ENCODE results near the gene MYB.

Gene MYB

DNA sequence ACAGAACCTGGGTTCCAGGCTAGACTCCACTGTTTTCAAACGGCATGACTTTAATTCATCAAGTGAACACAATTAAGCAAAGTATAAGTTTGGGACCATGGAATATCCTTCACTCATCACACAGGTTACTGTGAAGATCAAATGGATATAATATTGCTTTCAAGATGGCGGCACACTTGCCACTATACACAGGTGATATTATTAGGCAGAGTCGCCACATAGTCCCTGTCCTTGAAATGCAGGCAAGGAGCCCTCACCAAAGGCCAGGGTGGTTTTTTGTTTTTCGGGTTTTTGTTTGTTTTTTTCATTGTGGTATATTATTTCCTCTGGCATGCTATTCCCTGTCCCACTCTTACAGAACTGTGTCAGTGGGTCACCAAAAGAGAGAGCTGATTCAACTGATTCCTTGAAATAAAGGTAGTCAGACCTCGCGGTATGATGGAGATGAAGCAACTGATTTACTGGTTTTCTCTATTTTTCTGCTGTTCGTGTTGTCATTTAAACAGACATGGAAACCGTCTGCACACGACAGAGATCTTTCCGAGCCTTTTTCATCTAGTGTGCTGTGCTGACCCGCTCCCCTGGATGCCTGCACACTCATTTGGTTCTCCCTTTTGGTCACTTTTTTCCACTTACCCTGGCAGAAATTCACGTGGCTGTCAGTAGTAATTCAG, 29.7 kb downstream of the MYB start:
- no peak for DNase-seq
- intact Hi-C loops (cut with DNase I) = no loop called here

DNA sequence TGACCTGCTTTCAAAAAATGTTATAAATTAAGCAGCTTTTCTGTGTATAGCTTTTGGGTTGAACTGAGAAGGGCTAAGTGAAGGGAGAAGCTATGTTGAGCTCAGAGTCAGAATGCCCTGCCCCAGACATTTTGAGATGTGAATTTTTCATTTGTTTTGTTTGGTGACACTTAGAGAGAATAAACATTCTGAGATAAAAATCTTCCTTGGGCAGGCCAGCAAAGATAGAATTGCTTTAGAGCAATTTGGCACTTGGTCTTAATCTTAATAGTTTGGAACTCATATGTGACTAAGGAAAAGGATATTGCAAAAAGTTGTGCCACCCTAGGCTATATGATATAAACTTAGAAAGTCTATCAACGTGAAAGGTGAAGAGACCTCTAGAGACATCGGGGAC, 30.2 kb downstream of the MYB start:
- no peak for DNase-seq
- intact Hi-C loops (cut with DNase I) = no loop called here

DNA sequence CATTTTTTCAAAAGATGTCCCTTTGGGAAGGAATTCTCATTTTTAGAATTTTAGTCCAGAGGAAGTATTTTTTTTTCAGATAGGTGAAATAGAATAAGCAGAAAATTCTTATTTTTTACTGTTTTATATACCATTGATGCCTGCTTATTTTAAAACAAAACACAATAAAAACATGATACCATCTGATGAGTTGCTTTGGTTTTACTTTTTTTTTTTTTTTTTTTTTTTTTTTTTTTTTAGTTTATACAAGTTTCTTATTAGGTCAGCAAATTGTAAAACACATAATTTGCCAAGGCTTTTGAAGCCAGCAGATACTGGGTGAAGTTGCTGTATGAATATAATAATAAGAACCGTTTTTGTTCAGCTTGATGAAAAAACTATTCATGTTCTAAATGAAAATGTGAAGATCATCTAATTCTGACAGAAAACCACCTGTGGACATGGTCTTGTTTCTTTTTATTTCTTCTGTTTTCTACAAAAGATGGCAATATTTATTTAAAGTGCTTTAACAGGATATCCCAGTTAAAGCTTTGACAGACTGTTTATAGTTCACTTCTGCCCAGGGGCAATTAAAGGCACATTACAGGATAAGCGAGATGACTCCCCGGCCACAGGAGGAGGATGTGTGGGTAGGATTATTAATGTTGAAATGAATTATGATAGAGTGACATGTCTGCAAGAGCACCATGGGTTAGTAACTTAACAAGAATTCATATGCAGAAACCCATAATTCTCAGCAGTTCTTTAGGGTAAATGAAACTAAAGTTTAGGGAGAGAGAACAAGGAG, 31.1 kb downstream of the MYB start:
- intact Hi-C loops (cut with DNase I) = no loop called here
- no peak for DNase-seq

DNA sequence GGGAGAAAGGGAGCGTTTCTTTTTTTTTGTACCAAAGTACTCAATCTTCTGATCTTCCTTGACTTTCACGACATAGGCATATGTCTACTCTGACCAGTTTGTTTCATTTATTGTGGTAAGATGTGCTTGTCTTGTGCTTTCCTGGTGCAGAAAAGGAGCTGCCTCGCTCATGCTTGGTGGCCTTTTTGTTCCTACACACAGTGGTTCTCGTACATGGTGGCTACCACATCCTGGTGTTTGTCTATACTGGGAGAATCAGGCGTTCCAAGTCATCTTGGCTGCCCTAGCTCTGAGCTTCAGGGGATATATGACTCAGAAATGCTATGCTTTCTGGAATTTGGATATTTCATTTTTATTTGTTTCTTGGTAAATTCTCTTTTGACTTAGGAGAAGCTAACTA, 31.8 kb downstream of the MYB start:
- DNase-seq = no peak
- intact Hi-C loops (cut with DNase I) = no loop called here

DNA sequence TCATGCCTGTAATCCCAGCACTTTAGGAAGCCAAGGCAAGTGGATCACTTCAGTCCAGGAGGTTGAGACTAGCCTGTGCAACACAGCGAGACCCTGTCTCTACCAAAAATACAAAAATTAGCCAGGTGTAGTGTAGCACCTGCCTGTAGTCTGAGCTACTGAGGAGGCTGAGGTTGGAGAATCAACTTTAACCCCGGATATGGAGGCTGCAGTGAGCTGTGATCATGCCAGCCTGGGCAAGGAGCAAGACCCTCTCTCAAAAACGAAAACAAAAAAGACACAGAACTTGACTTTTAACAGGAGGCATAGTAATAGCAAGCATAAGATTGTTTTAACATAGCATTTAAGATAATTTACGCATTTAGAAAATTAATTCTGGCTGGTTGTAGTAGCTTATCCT, 32.5 kb downstream of the MYB start:
- no peak for DNase-seq
- intact Hi-C loops (cut with DNase I) = no loop called here

DNA sequence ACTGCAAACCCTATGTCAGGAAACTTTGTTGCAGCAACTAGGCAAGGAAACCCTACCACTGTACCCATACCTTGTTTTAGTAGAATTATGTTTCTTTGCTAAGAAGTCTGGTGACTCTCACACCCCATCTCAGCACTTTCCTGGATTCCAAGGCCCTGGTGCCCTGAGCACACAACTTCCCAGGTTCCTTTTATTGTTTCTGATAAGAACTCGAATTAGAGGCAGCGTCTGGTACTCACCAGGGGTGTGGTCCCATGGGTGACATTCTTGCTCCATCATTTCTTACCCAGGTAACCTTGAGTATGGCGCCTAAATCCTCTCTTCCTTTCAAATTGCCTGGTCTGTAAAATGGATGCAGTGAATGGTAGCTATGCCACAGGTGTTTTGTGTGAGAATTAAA, 34.1 kb downstream of the MYB start:
- no peak for DNase-seq
- intact Hi-C loops (cut with DNase I) = no loop called here

DNA sequence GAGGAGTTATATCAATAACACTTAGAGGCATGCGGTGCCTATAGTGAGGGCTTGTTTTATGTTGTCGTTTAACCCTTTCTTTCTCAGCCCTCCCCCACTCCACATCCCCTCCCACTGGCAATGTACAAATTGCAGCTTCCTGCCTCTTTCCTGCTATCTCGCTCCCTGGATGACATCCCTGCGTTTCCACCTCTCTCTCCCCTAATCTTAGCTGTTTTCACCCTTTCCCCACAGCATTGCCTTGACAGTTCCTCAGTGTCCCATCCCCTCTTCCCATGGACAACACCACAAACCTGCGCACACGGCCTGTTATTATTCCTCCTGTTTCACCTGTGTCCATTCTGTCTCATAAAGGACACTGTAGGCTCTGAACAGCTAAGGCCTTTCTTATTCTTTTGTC, 34.5 kb downstream of the MYB start:
- intact Hi-C loops (cut with DNase I) = no loop called here
- no peak for DNase-seq

DNA sequence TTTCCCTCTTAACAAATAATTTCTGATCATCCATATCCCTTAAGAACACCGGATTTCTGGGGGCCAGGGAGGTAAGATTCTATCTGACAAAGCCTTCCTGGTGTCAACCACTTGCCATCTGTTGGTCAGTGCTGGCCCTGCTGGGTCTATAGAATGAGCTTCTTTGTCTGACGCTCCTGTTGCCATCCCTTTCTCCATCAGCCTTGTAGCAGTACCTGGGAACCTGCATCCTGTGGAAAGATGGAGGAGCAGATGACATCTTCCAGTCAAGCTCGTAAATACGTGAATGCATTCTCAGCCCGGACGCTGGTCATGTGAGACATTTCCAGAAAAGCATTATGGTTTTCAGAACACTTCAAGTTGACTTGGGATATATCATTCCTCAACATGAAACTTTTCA, 36.6 kb downstream of the MYB start:
- DNase-seq = no peak
- intact Hi-C loops (cut with DNase I) = no loop called here

DNA sequence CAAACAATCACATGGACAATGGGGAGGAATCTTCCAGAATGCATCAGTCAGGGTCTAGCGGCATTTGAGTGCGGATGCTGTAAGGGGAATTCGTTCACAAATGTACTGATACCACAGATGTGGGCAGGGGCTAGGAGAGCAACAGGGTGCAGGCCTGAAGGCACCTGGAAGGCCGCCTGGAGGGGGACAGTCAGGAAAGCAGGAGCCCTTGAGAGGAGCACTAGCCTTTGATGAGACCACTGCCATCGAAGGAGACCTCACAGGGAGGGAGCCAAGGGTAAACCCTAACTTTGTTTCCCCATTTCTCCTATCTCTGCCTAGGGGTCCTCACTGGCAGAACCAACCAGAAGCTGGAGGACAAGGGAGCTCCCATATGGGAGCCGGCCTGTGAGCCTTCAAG, 38.2 kb downstream of the MYB start:
- intact Hi-C loops (cut with DNase I) = no loop called here
- DNase-seq = no peak

DNA sequence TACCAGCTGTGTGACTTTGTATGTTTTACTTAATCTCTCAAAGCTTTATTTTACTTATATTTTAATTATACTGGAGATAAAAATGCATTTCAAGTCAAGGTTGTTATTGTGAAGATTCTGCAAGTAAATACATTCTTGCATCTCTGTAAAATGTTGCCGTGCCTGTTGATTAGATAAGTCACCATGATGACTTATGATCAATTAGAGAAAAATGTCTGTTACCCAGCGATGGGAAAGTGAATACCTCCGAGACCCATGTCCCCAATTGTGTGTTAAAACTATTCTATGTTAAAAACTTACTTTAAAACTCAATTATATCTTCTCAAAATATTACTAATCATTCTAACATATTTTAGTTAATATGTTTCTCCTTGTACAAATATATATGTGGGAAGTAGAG, 39.9 kb downstream of the MYB start:
- DNase-seq = no peak
- intact Hi-C loops (cut with DNase I) = no loop called here

DNA sequence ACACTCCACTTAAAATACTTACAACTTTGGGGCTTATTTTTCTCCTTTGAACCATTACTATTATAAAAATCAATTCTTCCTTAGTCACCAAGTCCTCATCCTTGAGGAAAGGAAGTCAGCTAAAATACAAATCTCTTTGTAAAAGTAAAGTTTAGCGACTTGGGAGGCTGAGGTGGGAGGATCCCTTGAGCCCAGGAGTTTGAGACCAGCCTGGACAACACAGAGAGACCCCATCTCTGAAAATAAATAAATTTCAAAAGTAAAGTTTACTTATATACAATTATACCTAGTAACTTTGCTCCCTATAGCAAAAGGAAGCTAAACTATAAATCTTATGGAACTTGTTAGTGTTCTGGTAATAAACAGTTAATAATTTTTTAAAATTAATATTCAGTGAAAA, 40.4 kb downstream of the MYB start:
- DNase-seq = no peak
- intact Hi-C loops (cut with DNase I) = no loop called here

DNA sequence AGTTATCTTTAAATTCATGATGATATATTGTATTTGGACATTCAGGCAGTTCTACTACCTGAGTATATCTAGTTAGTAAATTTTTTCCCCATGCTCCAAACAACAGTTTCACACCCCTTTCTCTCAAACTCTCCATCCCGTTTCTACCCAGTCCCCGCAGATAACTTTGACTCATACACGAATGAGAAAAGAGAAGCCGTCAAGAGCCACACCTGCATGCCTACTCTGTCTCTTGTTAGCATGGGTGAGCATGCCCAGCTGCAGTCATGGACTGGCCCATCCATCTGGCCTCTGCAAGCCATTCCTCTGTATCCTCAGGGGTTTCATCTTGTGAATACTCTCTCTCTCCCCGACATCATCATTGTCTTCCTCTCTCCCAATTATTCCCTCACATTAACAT, 41.5 kb downstream of the MYB start:
- intact Hi-C loops (cut with DNase I) = no loop called here
- no peak for DNase-seq

DNA sequence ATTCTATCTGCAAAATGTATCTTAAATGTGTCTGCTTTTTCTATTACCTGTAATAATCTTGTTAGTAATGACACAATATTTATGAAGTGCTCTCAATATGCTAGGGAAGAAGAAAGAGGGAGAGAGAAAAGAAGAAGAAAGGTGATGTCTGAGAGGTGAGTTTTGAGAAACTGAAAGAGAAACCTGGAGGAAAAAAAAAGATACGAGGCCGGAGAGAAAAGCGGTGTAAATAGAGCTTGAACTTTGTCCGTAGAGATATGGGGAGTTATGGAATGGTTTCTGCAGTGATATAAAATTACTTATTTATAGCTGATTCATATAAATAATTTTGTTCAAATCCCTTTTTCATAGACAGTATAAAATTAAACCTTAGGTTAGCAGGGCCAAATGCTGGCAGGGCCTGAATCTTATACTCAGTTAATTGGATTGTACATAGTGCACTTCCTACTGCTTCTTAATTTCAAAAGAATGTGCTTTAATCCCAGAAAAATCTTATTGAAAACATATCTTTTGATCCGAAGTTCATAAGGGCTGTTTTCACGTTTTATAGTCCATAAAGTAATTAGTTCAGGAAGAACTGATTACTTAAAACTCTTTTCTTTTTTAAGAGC, 43.0 kb downstream of the MYB start:
- DNase-seq = no peak
- intact Hi-C loops (cut with DNase I) = no loop called here

DNA sequence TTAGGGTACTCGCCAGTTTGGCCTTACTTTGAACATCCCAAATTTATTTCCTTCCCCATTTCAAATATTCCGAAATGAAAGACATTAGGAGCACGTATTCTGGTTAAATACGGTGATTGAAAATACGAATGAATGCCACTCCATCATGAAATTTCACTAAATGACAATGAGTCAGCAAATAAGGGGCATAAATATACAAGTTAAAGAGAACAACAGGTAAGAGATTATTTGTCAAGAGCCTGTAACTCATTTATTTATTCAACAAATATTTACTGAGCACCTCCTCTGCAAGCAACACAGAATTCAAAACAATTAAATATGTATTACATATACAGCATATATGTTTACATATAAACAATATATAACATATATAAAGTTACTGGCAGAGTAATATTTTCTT, 44.8 kb downstream of the MYB start:
- DNase-seq = no peak
- intact Hi-C loops (cut with DNase I) = no loop called here

DNA sequence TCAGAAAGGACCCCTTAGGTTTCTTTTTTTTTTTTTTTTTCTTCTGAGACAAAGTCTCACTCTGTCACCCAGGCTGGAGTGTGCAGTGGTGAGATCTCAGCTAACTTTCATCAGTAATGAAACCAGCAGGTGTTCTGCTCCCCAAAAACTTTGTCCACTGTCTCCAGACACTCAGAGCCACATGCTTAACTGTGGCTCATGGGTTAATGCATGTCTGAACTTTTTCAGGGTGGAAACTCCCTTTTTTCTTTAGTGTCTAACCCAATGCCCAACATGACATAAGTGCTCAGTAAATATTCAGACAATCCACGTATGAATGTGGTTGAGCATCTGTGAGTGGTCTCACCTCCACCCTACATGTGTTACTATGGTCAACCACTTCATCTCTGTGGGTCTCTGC, 45.4 kb downstream of the MYB start:
- DNase-seq = no peak
- intact Hi-C loops (cut with DNase I) = no loop called here

DNA sequence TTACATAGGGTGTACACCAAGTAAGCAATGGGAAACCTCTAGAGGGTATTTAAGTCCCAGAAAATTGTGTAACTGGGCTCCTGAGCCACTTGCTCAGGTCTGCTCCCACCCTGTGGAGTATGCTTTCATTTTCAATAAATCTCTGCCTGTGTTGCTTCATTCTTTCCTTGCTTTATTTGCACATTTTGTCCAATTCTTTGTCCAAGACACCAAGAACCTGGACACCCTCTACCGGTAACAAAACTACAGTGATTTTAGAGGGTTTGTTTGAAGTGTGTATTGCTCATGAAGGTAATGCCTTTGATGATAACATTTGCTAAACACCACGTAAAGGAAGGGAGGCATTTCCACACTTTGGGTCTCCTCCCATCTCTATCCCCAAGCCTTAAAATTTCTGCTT, 46.2 kb downstream of the MYB start:
- DNase-seq = no peak
- intact Hi-C loops (cut with DNase I) = no loop called here

DNA sequence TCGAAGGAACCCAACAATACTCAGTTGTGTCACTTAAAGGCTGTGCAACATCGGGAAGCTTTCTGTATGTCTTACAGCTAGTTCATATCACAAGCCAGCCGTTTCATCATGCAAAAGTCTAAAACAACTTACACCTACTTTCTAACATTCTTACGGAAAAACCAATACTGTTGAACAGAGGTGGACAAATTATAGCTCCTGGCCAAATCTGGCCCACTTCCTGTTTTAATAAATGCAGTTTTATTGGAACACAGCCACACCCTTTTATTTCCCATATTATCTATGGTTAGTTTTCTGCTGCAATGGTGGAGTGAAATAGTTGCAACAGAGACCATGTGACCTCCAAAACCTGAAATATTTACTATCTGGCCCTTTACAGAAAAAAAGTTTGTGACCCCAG, 46.6 kb downstream of the MYB start:
- intact Hi-C loops (cut with DNase I) = no loop called here
- no peak for DNase-seq

DNA sequence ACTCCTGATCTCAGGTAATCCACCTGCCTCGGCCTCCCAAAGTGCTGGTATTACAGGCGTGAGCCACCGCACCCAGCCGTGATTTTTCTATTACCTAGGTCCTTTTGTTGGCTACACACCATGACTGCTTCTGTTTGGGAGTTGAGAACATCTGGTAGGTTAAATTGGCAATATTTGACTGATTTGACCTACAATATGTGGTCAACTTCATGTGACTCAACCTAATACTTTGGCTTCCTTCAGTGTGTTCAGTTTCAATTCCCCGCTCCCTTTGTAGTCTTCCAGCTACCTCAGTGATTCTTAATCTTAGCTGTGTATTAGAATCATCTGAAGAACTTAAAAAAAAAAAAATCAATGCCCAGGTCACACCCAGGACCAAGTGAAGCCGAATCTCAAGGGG, 47.4 kb downstream of the MYB start:
- intact Hi-C loops (cut with DNase I) = no loop called here
- no peak for DNase-seq

DNA sequence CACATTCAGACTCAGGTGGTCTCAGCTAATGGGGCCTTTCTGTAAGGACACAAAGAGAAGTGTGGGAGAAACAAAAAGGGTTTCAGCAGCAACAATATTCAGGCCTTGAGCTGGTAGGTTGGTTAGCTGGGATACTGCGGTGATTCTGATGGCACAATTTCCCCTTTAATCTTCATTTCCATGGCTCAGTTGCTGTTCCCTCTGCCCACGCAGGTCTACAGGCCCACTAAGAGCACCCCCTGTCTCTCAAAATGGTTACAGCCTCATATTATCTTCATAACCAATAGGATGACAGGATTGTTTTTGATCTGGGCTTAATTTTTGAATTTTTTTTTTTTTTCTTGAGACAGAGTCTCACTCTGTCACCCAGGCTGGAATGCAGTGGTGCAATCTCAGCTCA, 48.9 kb downstream of the MYB start:
- DNase-seq = no peak
- intact Hi-C loops (cut with DNase I) = no loop called here

DNA sequence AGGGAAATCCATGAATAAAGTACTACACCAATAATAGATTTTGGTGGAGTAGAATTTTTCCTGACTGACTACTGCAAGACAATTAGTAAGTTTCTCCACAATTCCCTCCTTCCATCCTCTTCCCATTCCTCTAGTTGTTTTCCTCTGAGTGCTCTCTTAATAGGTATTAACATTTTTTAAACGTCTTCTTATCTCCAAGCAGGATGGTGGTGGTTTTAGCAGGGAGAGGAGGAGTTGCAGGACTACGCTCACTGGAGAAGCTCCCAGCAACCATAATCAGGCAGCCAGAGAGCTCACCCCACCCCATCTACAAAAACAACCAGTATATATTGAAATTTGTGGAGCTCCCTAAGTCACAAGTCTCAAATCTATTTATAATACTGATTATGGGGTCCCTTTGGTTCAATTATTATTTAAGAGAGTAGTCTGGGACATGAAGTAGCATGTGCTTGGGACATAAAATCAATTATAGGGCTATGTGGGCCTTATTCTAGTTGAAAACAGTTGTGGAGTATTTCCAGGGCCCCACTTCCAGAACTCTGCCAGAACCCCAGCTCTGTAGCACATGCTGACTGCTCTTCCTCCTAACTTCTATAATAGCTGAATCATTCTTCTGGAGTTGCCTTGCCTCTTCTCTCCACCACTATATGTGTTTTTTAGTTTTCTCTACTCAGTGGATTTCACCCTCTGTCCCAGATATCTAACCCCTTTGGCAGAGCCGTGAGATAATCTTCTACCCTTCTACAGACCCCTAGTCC, 49.8 kb downstream of the MYB start:
- intact Hi-C loops (cut with DNase I) = no loop called here
- no peak for DNase-seq

Data from head of caudate nucleus (tissue), 42 donors.